K562 (cell line): ENCODE data around the gene RDM1. TPM values are rescaled to one million over a fixed set of nuclear protein-coding genes. Genes with fewer than 3 reads are reported as not detected.

Source experiments
- ATAC-seq: fragments of 200-7000 bp; cut with Tn5 transposase; 3 replicates; pipeline ENCODE4 v1.9.1; 2020; ENCODE audit warnings: moderate library complexity
- BruUV-seq: library from RNA; stranded (reverse); fragments of 400-500 nt; replicated peaks from 2 replicates; lab custom pipeline; 2021; lab: Mats Ljungman, UMichigan
- CTCF ChIA-PET: fragments of 300-600 bp; formaldehyde crosslinking; extraction: SDS; loops from one replicate; lab custom pipeline; 2021; ENCODE audit warnings: low intra/inter-chr PET ratio; lab: Yijun Ruan, JAX
- POLR2A ChIA-PET: fragments of 300-600, 350-650 bp; sonication (Branson Sonifier 250); formaldehyde crosslinking; extraction: SDS; loops from one replicate; lab custom pipeline; 2021; ENCODE audit warnings: antibody characterized with exemption, inconsistent platforms; lab: Yijun Ruan, JAX
- DNase-seq, 4 experiments: peaks; one replicate each; pipeline versions ENCODE4 v3.0.0 to v3.0.0-alpha.2; 2011 to 2018; ENCODE audit warnings: low spot score in 3 of 4, mixed read lengths in 3 of 4; ENCODE audit errors: extremely low read depth in 1 of 4
- FAIRE-seq: peaks from 2 replicates; lab custom pipeline; 2011; peaks lifted over from hg19 to GRCh38; lab: Jason Lieb, UNC
- H2AFZ ChIP-seq: 2 replicates; pipeline ENCODE4 v1.6.0; 2011; ENCODE audit warnings: low read depth, low read length, control low read depth, inconsistent platforms
- H3K27ac ChIP-seq: fragments of 200-600 bp; 3 replicates; pipeline ENCODE4 v1.8.0; 2011; ENCODE audit warnings: low read depth, mild to moderate bottlenecking, control low read depth, inconsistent platforms, low read length, moderate library complexity, mixed read lengths; ENCODE audit errors: extremely low read depth
- H3K27me3 ChIP-seq, 2 experiments: fragments of 300-600 bp in 1 of 2; 2 replicates in 1 of 2; 3 replicates in 1 of 2; pipeline versions ENCODE4 v1.6.0 to v1.8.0; 2011; ENCODE audit warnings: inconsistent platforms in 2 of 2, low read length in 2 of 2, mild to moderate bottlenecking in 1 of 2, mixed read lengths in 1 of 2, moderate library complexity in 1 of 2; ENCODE audit not compliant: control insufficient read depth in 2 of 2, insufficient read depth in 2 of 2
- H3K36me3 ChIP-seq: fragments of 300-600 bp; 3 replicates; pipeline ENCODE4 v1.8.0; 2011; ENCODE audit warnings: mild to moderate bottlenecking, low read length, inconsistent platforms; ENCODE audit not compliant: control insufficient read depth, insufficient read depth
- H3K4me1 ChIP-seq, 2 experiments: fragments of 200-600 bp in 1 of 2; replicated peaks in 1 of 2; 2 replicates in 1 of 2; 3 replicates in 1 of 2; pipeline versions ENCODE4 v1.5.1 to v1.8.0; 2011; ENCODE audit warnings: inconsistent platforms in 2 of 2, low read length in 2 of 2, mild to moderate bottlenecking in 1 of 2, mixed read lengths in 1 of 2, moderate library complexity in 1 of 2; ENCODE audit not compliant: control insufficient read depth in 2 of 2, insufficient read depth in 2 of 2
- H3K4me2 ChIP-seq: 2 replicates; pipeline ENCODE4 v1.6.1; 2011; ENCODE audit warnings: low read length, control low read depth, inconsistent platforms, mixed read lengths; ENCODE audit not compliant: insufficient read depth
- H3K4me3 ChIP-seq: fragments of 200-600 bp; sonication (generic), shearing (Covaris generic); 2 replicates; pipeline ENCODE4 v1.5.1; 2016; ENCODE audit warnings: control low read depth, inconsistent platforms
- H3K79me2 ChIP-seq: fragments of 200-600 bp; 3 replicates; pipeline ENCODE4 v1.8.0; 2011; ENCODE audit warnings: low read length, inconsistent platforms; ENCODE audit not compliant: control insufficient read depth, insufficient read depth
- H3K9ac ChIP-seq, 2 experiments: 2 replicates each; pipeline versions ENCODE4 v1.6.0 to v1.6.1; 2011; ENCODE audit warnings: low read depth in 2 of 2, low read length in 2 of 2, control low read depth in 1 of 2, inconsistent platforms in 1 of 2, mild to moderate bottlenecking in 1 of 2, mixed read lengths in 1 of 2; ENCODE audit not compliant: insufficient read depth in 1 of 2
- H3K9me1 ChIP-seq: one replicate; pipeline ENCODE4 v1.6.0; 2011; ENCODE audit warnings: inconsistent platforms, mild to moderate bottlenecking, low read length, moderate library complexity; ENCODE audit not compliant: control insufficient read depth, insufficient read depth
- H3K9me3 ChIP-seq: replicated peaks from 2 replicates; pipeline ENCODE4 v1.5.1; 2011; ENCODE audit warnings: low read depth, low read length, inconsistent platforms; ENCODE audit not compliant: control insufficient read depth, insufficient read depth
- H4K20me1 ChIP-seq: replicated peaks from 2 replicates; pipeline ENCODE4 v1.6.1; 2011; ENCODE audit warnings: low read length, inconsistent platforms, mixed read lengths; ENCODE audit not compliant: control insufficient read depth, insufficient read depth
- DIDO1 ChIP-seq: fragments of 450-650 bp; IDR thresholded peaks from 2 replicates; pipeline ENCODE4 v1.6.1; 2016; ENCODE audit warnings: low read depth, missing biosample characterization, missing genetic modification characterization
- SMAD2 ChIP-seq: fragments of 150-350 bp; IDR thresholded peaks from 2 replicates; pipeline ENCODE4 v1.6.1; 2014; ENCODE audit warnings: low read depth, mild to moderate bottlenecking, low read length
- TEAD1 ChIP-seq, 2 experiments: fragments of 450-650 bp in 1 of 2; sonication (generic) in 1 of 2; formaldehyde crosslinking; IDR thresholded peaks; 2 replicates each; pipeline versions ENCODE4 v1.4.0 to v1.8.0; 2020 to 2022; ENCODE audit warnings: mild to moderate bottlenecking in 2 of 2, missing genetic modification reagents in 1 of 2
- WGBS: fragments of 100-300 bp; shearing (Covaris generic); methylation state at CpG from one replicate; pipeline ENCODE4 v1.1.6; 2016; ENCODE audit warnings: low coverage, mixed read lengths; ENCODE audit not compliant: insufficient coverage; ENCODE audit errors: missing lambda C conversion rate; 5-methylcytosine and 5-hydroxymethylcytosine counted together
- in situ Hi-C: fragments of 300-500 bp; cut with MboI; formaldehyde crosslinking; loops from 4 replicates; pipeline ENCODE4 v1.15.0; 2018; ENCODE audit warnings: inconsistent platforms, mixed read lengths
- intact Hi-C: fragments of 100-400 bp; cut with micrococcal nuclease; formaldehyde crosslinking; loops from 2 replicates; pipeline ENCODE4 v1.14.2; 2022
- polyA plus RNA-seq, 8 experiments: library from polyadenylated mRNA; depleted of rRNA in 4 of 8; stranded (reverse) in 5 of 8; unstranded in 3 of 8; fragments of >200 nt; fragmentation: Nextera tagmentation in 2 of 8; fragmentation: Illumina TruSeq in 1 of 8; extraction: Ambion mirVana in 2 of 8; extraction: Trizol in 1 of 8; gene quantifications; 2 replicates each; pipeline versions ENCODE4 v1.2.1 to v1.2.3, GENCODE V29; 2011 to 2014; ENCODE audit warnings: inconsistent platforms in 1 of 8, missing spikeins in 1 of 8
- total RNA-seq, 7 experiments: library from RNA; depleted of rRNA in 6 of 7; stranded (reverse); fragments of >200 nt in 6 of 7; fragmentation: Illumina TruSeq in 2 of 7; extraction: Trizol in 2 of 7; gene quantifications; 2 replicates each; pipeline versions ENCODE4 v1.2.1 to v1.2.3, GENCODE V29; 2011 to 2021; ENCODE audit warnings: low replicate concordance in 1 of 7
- TF ChIP-seq, protein P1 (sequence below), 2 experiments: fragments of 150-350 bp in 1 of 2; IDR thresholded peaks; 2 replicates each; pipeline ENCODE4 v1.6.1; 2012 to 2016; ENCODE audit warnings: low read depth in 2 of 2, low read length in 2 of 2, mild to moderate bottlenecking in 1 of 2, moderate library complexity in 1 of 2
- TF ChIP-seq, protein P2 (sequence below): fragments of 250-450 bp; sonication (Bioruptor Pico); IDR thresholded peaks from 2 replicates; pipeline ENCODE4 v1.4.0; 2020; ENCODE audit warnings: borderline replicate concordance

Gene RDM1
- total and polyA plus RNA-seq, 9 of the 15 experiments (the other 6 are each of a cell fraction or from before 2014, with no cell fraction given): 2.5 to 11.2 (median 5.4) TPM

GRCh38 chr17:35965272-35965671, 34.7 kb upstream of the RDM1 start:
- Histone ChIP-seq H3K36me3 (no peaks in the 10 kb centered on the region), H3K4me1 (no peaks in the 10 kb centered on the region), H3K27me3 (peaks cover 17 to 31% of the 10 kb centered on the region in 2 experiments; a peak in 4 of 5 replicates), H4K20me1 (no peaks in the 10 kb centered on the region), H3K4me3 (no peak overlapping the region), H3K27ac (no peak overlapping the region), H3K9me3 (no peaks in the 10 kb centered on the region), H3K79me2 (no peaks in the 10 kb centered on the region), H3K4me2 (no peak overlapping the region), H3K9me1 (no peaks in the 10 kb centered on the region), H3K9ac (no peak overlapping the region), H2AFZ (no peak overlapping the region)
- CTCF ChIA-PET: no interaction called here
- DNase-seq (no peak), FAIRE-seq (no peak), ATAC-seq (no peak)
- 2% methylated on average over 7 of the region's 7 CpGs for WGBS
- intact Hi-C loops: loop anchor here (5.0 kb wide), 2 partner anchors 42 to 107 kb away; no protein-coding TSS in a partner anchor
- in situ Hi-C loops: loop anchor here (25.0 kb wide), 1 partner anchor 522 kb away; the partner anchor contains the start of gene ZNHIT3
- TF ChIP-seq, protein P1, sequence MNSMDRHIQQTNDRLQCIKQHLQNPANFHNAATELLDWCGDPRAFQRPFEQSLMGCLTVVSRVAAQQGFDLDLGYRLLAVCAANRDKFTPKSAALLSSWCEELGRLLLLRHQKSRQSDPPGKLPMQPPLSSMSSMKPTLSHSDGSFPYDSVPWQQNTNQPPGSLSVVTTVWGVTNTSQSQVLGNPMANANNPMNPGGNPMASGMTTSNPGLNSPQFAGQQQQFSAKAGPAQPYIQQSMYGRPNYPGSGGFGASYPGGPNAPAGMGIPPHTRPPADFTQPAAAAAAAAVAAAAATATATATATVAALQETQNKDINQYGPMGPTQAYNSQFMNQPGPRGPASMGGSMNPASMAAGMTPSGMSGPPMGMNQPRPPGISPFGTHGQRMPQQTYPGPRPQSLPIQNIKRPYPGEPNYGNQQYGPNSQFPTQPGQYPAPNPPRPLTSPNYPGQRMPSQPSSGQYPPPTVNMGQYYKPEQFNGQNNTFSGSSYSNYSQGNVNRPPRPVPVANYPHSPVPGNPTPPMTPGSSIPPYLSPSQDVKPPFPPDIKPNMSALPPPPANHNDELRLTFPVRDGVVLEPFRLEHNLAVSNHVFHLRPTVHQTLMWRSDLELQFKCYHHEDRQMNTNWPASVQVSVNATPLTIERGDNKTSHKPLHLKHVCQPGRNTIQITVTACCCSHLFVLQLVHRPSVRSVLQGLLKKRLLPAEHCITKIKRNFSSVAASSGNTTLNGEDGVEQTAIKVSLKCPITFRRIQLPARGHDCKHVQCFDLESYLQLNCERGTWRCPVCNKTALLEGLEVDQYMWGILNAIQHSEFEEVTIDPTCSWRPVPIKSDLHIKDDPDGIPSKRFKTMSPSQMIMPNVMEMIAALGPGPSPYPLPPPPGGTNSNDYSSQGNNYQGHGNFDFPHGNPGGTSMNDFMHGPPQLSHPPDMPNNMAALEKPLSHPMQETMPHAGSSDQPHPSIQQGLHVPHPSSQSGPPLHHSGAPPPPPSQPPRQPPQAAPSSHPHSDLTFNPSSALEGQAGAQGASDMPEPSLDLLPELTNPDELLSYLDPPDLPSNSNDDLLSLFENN (IDR thresholded peaks at IDR 0.05; ENCODE audit: low read depth in 2 of 2, low read length in 2 of 2): no peak
- TF ChIP-seq DIDO1 (no peak), TEAD1 (CRISPR knock-in tag; IDR thresholded peaks at IDR 0.05) (no peak), SMAD2 (no peak)
- TF ChIP-seq, protein P2, sequence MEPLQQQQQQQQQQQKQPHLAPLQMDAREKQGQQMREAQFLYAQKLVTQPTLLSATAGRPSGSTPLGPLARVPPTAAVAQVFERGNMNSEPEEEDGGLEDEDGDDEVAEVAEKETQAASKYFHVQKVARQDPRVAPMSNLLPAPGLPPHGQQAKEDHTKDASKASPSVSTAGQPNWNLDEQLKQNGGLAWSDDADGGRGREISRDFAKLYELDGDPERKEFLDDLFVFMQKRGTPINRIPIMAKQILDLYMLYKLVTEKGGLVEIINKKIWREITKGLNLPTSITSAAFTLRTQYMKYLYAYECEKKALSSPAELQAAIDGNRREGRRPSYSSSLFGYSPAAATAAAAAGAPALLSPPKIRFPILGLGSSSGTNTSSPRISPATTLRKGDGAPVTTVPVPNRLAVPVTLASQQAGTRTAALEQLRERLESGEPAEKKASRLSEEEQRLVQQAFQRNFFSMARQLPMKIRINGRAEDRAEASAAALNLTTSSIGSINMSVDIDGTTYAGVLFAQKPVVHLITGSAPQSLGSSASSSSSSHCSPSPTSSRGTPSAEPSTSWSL (CRISPR knock-in tag): no peak
- POLR2A ChIA-PET: no interaction called here
- BruUV-seq: no TSS peak
